Stimulated activated CD4-positive, alpha-beta T cell treated with anti-CD3 and anti-CD28 coated beads, Interleukin-4, amount 100 ng/mL, for 48 hours (primary cell): Measurements from ENCODE around the gene INPP5K.
"Not testable (repeated sequence)": the region's sequence is repeated elsewhere in the genome, so short reads cannot be mapped to it uniquely, and the experiment has no call there.

Experiments used
- DNase-seq, 2 donors: peaks; one replicate each; pipeline ENCODE4 v3.0.0-alpha.2; 2020; ENCODE audit warnings: low read depth in 2 of 2

INPP5K gene

GRCh38 chr17:1548032-1548431 is 31.6 kb upstream of the INPP5K start:
- no peak for DNase-seq

DNA sequence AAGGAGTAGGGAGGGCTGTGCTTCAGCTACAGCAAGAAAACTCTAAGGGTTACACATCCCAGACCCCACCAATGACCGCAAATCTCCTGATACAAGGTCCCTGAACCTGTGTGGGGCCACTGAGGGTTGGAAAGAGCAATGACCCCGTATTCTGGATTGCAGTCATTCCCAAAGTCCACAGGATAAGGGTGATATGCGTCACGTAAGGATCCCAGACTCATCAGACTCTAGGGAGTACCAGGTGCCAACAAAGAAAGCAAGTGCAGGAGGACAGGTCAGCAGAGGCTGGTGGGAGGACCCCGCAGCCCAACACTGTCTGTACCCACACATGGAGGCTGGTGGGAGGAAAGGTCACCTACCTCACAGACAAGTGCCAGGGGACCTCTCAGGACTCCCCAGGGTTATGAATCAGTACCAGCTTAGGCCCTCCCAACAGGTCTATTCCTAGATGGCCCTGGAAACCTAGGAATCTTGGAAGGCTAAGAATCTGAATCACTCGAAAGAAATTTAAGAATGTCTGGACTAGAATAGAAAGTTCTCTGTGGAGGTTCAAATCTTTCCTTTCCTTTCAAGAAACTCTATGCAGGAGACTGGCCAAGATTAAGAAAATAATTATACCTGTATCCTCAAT is 30.0 kb upstream of the INPP5K start:
- no peak for DNase-seq

GRCh38 chr17:1545618-1546017 is 29.2 kb upstream of the INPP5K start:
- no peak for DNase-seq

- DNase-seq, result no peak
Observed at GRCh38 chr17:1542316-1542715, 25.9 kb upstream of the INPP5K start.

GRCh38 chr17:1541367-1541904 is 25.0 kb upstream of the INPP5K start:
- no peak for DNase-seq

DNA sequence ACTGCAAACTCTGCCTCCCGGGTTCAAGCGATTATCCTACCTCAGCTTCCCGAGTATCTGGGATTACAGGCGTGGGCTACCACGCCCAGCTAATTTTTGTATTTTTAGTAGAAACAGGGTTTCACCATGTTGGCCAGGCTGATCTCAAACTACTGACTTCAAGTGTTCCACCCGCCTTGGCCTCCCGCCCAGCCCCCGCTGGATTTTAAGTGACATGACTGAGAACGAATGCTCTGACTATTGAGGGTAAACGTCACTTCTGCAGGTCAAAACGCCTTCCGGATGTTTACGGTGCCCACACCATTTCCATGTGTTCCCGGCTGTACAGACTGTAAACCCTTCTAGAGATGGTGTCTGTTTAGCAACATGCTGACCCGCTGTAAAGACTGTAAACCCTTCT is 23.4 kb upstream of the INPP5K start:
- DNase-seq, result no peak

GRCh38 chr17:1535737-1536136 is 19.3 kb upstream of the INPP5K start:
- no peak for DNase-seq

DNA sequence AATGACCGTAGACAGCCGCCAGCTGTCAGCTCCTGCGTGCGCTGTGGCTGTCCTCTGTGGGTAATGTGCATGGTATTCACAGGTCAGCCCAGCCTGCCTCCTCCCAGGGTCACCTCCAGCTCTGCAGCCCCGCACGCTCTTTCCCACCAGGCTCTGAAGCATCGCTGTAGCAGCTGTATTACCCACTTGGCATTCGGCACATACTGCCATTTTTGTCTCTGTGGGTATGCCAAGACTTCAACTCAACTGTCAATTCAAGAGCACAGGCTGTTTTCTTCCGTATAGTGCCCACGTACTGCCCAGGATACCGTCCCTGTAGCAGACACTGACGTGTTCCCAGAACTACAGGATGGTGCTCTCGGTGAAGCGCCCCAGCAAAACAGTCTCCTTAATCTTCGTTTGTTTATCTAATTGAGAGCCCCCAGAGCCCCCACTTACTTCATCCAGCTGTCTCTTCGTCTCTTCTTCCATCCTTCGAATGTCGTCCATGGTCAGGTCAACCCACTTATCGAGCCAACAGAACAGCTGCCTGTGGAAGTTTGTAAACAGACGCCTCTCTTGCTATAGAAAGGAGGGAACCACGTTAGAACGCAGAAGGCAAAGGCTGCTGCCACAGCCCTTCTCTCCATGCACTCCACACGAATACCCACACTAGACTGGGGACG is 17.4 kb upstream of the INPP5K start:
- no peak for DNase-seq

DNA sequence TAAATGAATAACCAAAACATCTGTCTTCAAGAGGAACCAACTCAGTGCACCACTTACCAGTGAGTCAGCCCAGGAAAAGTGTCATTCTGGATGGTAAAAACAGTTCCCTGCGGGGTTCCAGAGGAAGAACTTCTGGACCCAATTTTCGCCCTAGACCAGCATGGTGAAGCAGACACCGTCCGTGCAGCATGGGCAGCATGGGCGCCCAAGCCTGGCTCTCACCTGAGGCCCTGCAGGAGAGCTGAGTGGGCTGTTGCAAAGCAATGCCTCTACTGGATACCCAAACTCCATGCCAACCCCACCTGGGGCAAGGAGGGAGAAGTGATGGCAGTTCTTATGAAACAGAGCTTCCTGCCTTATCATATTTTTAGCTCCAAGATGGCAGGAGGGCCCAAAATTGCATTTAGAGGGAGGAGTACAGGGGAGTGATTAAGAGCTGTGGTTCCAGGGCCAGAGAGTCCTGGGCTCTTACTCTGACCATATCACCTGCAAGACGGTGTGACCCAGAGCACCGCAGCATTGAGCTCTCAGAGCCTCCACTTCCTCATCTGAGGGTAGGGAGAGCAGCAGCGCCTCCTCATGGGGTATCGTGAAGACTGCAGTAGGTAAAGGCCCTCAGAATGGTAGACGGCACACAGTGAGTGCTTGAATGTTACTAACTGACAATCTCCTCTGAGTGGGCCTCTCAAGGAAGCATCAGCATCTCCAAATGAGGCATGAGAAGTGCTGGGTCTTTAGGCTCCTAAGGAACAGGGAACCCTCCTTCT is 16.6 kb upstream of the INPP5K start:
- peak in 1 of 2 donors; percentile 15 for DNase-seq

GRCh38 chr17:1529863-1530262 is 13.5 kb upstream of the INPP5K start:
- no peak for DNase-seq

GRCh38 chr17:1526876-1527275 is 10.5 kb upstream of the INPP5K start:
- DNase-seq, result not testable (repeated sequence)

DNA sequence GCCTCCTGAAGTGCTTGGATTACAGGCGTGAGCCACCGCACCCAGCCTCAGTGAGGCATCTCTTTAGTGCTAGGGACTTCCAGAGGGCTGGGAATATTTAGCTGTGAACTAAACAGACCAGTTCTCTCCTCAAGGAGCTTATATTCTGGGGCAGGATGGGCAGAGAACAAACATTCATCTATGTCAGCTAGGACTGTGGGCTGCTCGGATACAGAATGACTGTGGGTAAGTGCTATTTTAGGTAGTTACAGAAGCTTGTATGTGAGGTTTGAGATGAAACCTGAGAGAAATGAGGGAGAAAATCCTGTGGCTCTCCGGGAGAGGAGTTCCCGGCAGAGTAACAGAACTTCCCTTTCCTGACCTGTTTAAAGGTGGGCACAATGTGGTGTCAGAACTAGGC is 6.2 kb upstream of the INPP5K start:
- DNase-seq, result no peak

DNA sequence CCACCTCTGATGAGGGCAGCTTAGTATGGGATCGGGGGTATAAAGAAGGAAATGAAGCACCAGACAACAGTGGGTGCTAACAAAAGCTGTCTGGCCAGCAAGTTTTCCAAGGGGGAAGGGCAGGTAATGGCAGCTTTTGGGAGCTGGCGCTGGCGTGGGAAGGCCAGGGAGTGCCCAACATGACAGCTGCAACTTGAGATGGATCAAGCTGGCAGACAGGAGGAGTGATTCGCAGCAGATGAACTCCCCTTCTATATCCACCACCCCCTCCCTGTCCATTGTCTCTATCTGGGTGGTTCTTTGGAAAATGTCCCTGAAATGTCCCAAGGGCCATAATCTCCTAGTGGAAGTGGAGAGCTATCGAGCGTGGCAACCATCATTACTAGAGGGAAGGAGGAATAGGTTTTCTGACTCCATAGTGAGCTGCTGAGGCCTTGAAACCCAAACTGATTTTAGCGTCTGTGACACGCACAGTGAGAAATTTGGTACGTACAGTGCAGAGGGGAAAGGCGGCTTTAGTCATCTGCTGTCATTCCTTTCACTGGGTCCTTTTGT is 4.8 kb upstream of the INPP5K start:
- DNase-seq, result no peak

DNA sequence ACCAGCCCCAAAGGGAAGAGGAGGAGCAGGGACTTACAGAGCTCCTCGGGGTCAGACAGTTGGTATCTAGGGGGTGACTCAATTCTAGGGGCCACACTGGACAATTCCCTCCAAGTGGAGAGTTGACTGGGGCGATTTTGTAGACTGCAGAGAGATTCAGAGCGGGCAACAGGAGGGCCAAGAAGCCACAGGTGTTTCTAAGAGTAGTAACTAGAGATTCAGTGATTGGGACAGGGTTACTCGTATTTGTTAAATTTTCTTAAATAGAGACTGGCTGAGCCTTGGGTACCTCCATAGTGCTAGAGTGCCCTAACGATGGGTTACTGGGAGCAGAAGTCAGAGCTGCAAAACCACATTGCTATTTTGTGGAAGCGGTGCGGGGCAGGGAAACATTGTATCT is 3.3 kb upstream of the INPP5K start:
- no peak for DNase-seq

GRCh38 chr17:1518410-1518809 is 2.0 kb upstream of the INPP5K start:
- no peak for DNase-seq

GRCh38 chr17:1515640-1516387 is 598 bp downstream of the INPP5K start:
- DNase-seq, result peak in 1 of 2 donors; percentile 36

GRCh38 chr17:1512351-1512750 is 4.1 kb downstream of the INPP5K start:
- DNase-seq, result no peak

DNA sequence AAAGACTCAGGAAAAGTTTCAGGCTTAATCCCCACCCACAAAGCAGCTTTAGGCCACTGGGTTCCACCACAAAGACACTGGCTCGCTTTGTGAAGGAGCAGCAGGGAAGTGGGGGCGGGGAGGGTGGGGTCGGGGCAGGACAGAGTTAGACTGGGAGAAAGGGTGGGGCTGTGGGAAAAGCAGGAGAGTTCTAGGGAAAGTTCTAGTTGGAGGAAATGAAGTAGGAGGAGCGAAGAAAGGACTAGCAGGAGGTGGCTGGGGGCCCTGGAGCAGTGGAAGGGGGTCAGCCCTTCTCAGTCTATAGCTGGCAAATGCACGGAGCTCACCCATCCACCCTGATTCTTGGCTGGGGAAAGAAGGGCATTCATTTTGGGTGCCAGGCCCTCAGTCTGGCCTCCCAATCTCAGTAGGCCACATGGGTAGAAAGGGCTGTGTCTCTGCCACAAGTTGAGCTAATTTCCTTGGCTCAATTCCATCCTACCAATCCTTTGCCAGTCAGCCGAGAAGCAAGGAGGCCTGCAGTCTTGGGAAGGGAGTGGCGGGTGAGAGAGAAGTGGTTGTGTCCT is 4.6 kb downstream of the INPP5K start:
- DNase-seq, result no peak

DNA sequence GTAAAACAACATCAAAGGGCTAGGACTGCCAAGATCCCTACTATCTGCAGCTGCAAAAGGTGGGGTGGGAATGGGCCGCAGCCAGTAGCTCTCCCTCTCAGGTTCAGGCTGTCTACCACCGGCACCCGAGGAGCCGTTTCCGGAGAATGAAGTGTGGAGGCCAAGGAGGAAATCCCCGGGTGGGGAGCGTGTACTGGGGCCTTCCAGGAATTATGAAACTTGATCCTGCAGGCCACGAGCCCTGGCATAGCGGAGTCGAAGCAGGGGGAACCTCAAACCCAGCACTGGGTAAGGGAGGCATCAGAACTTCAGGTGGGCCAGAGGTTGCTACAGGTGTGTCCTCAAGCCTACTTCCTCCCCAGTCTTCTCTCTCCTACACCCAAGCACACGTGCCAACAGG is 5.1 kb downstream of the INPP5K start:
- DNase-seq, result no peak

DNA sequence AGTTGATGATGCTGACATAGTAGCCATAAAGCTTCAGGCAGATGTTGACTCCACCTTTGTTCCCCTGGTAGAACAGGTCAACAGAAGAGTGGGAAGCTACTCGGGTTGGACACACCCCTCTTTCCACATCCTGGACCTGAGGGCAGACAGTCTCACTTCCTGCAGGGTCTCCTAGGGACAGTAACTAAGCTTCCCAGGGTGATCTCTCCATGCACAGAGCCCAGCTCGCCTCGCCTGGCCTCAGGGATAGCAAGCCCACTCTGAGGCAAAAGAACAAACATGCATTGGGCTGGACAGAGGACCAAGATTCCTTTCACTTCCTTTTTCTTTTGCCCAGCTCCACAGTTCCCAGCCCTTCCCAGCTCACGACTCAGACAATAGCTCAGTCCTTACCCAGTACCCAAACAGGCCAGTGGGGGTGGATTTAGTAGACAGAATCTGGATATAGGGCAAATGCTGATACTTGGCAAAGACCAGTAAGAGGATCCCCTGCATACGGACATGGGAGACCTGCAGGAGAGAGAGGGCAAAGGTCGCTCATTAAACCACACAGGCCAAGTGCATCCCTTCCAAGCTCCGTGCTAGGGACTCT is 7.0 kb downstream of the INPP5K start:
- no peak for DNase-seq

DNA sequence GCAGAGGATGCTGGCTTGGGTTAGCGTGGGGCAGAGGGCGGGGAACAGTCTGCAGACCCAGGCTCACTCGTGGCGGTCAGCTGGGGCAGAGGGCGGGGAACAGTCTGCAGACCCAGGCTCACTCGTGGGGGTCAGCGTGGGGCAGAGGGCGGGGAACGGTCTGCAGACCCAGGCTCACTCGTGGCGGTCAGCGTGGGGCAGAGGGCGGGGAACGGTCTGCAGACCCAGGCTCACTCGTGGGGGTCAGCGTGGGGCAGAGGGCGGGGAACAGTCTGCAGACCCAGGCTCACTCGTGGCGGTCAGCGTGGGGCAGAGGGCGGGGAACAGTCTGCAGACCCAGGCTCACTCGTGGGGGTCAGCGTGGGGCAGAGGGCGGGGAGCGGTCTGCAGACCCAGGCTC is 7.7 kb downstream of the INPP5K start:
- not testable (repeated sequence) for DNase-seq
